AG04449 (cell line): ENCODE data around the gene TTLL10.

Experiments used
- CTCF ChIA-PET: fragments of 350-600 bp; formaldehyde crosslinking; extraction: SDS; loops from one replicate; lab custom pipeline; 2021; ENCODE audit warnings: antibody characterized with exemption; lab: Yijun Ruan, JAX
- POLR2A ChIA-PET: fragments of 400-600, 350-600 bp; formaldehyde crosslinking; extraction: SDS; loops from one replicate; lab custom pipeline; 2020; ENCODE audit warnings: antibody characterized with exemption, inconsistent platforms; lab: Yijun Ruan, JAX
- DNase-seq: peaks from one replicate; pipeline ENCODE4 v3.0.0-alpha.2; 2010; ENCODE audit warnings: low read depth, low spot score
- H3K4me3 ChIP-seq: 2 replicates; pipeline ENCODE4 v1.5.1; 2011; ENCODE audit warnings: low read depth, mild to moderate bottlenecking, control low read depth, low read length
- TF ChIP-seq, protein P1 (sequence below): IDR thresholded peaks from one replicate; pipeline ENCODE4 v1.5.1; 2011; ENCODE audit warnings: mild to moderate bottlenecking, moderate library complexity, low read length, control low read depth, inconsistent platforms; ENCODE audit not compliant: insufficient read depth; ENCODE audit errors: missing control alignments

The TTLL10 gene

DNA sequence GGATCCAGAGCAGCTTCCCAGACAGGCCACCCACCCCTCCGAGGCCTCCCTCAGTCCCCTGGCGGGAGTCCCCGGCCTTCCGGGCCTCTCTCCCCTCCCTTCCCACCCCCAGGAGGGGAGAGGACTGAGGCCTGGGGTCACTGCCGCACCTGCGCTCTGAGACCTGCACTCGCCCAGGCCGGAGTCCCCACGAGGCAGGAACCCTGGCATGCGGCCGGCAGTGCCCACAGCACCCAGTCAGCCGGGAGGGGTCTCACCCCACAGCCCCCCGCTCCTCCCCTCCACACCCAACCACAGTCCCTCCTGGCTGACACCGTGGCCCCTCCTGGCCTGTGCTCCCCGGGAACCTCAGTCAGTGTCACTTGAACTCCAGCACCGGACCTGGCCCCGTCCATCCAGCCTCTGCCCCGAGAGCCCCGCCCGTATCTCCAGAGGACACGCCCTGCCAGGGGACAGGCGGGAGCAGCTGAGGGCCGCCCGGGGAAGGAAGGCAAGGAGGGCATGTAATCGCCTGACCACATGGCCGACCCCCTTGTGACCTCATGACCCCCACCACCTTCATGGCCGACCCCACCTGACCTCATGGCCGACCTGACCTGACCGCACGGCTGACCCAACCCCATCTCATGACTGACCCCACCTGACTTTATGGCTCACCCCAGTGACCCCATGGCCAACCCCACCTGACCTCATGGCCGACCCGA lies 28.7 kb upstream of the TTLL10 start:
- no peak for DNase-seq
- TF ChIP-seq, protein P1, sequence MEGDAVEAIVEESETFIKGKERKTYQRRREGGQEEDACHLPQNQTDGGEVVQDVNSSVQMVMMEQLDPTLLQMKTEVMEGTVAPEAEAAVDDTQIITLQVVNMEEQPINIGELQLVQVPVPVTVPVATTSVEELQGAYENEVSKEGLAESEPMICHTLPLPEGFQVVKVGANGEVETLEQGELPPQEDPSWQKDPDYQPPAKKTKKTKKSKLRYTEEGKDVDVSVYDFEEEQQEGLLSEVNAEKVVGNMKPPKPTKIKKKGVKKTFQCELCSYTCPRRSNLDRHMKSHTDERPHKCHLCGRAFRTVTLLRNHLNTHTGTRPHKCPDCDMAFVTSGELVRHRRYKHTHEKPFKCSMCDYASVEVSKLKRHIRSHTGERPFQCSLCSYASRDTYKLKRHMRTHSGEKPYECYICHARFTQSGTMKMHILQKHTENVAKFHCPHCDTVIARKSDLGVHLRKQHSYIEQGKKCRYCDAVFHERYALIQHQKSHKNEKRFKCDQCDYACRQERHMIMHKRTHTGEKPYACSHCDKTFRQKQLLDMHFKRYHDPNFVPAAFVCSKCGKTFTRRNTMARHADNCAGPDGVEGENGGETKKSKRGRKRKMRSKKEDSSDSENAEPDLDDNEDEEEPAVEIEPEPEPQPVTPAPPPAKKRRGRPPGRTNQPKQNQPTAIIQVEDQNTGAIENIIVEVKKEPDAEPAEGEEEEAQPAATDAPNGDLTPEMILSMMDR = no peak
- POLR2A ChIA-PET = no interaction called here
- CTCF ChIA-PET = no interaction called here
- H3K4me3 ChIP-seq = no peak overlapping the region

DNA sequence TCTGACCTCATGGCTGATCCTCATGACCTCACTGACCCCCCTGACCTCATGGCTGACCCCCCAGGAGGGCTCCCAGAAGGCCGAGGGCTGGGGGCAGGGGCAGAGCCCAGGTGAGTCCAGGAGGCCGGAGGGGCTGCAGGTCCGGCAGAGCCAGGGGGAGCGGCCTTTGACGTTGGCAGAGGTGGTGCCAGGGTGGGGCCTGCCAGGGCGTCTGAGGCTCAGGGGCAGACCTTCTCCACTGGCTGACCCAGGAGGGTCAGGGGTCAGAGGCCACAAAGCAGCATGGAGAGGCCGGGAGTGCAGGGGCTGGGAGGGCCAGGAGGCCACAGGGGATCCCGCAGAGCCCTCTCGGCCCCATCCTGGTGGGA lies 28.1 kb upstream of the TTLL10 start:
- CTCF ChIA-PET = no interaction called here
- DNase-seq = no peak
- no peak overlapping the region for H3K4me3 ChIP-seq
- POLR2A ChIA-PET = no interaction called here
- TF ChIP-seq, protein P1 = no peak

DNA sequence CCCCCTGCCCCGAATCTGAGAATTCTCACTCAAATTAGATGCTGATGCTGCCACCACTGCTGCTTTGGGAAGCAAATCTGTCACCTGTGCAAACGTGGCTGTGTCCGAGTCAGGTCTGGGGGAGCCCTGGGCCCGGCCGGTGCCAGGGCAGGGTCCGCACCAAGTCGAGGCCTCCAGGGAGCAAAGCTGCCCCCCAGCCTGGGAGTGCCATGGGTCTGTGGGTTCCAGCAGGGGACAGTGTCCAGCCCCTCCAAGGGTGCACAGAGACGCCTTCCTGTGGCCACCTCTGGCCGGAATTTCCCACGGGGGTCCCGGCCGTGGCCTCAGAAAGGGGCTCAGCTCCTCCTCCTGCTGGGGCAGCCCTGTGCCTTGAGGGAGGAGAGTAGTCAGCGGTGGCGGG lies 27.7 kb upstream of the TTLL10 start:
- no peak for DNase-seq
- CTCF ChIA-PET = no interaction called here
- POLR2A ChIA-PET = no interaction called here
- no peak overlapping the region for H3K4me3 ChIP-seq
- TF ChIP-seq, protein P1 = no peak

DNA sequence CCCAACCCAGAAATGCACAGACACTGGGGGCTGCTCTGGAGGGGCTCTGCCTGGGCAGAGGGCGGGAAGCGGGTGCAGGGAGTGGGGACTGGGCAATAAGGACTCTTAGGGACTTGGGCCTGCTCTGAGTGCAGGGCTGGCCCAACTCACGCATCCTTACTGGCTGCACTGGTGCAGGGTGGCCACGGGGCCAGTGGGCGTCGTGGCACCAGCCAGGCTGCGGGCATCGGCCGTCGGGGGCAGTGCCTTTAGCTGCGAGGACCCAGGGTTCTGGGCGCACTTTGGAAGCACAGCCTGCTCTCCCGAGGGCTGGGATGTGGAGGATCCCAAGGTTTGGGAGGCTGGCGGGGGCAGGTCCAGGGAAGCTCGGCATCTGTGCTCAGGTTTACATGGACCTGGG lies 27.1 kb upstream of the TTLL10 start:
- DNase-seq = no peak
- POLR2A ChIA-PET = interaction anchor here (0.6 kb wide), 1 partner anchor 95 kb away, joined by 5 read pairs; no protein-coding TSS in a partner anchor
- CTCF ChIA-PET = no interaction called here

DNA sequence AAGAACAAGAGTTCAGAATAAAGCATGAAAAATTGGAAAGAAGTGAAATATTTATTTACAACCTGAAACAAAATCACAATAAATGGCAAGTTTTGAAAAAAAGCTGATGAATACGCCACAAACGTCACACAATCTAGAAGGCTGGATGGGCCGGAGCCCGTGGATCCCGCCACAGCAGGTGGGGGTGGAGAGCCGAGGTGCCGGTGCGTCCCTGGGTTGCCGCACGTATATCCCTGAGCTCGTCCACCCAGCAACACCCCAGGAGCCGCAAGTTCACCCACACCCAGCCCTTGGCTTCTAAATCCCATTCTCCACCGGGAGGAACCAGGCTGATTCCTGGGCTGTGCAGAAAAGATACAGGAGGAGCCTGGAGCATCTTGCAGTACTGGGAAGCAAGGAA lies 25.6 kb upstream of the TTLL10 start:
- TF ChIP-seq, protein P1 = no peak
- ChIA-PET POLR2A (no interaction called here), CTCF (interaction anchor here (1.3 kb wide), 1 partner anchor 26 kb away, joined by 3 read pairs; no protein-coding TSS in a partner anchor)
- no peak for DNase-seq
- no peak overlapping the region for H3K4me3 ChIP-seq

More for the DNA sequence above, 27.1 kb upstream of the TTLL10 start:
- TF ChIP-seq, protein P1 = no peak
- H3K4me3 ChIP-seq = no peak overlapping the region

DNA sequence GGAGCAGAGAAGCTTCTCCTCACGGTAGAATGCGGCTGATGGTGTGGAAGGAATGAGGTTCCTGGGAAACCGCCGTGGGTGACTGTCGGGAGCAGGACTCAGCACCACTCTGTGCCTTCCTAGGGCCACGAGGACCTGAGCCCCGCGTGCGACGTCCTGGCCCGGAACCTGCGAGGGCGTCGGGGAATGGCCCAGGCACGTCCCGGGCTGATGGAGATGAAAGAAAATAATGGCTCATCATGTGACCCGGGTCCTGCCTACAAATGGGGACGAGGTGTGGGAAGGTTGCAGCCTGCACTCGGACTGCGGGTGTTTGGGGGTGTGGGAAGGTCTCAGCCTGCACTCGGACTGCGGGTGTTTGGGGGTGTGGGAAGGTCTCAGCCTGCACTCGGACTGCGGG lies 25.1 kb upstream of the TTLL10 start:
- ChIA-PET POLR2A (no interaction called here), CTCF (interaction anchor here (1.3 kb wide), 1 partner anchor 26 kb away, joined by 3 read pairs; no protein-coding TSS in a partner anchor)
- TF ChIP-seq, protein P1 = no peak
- DNase-seq = no peak
- no peak overlapping the region for H3K4me3 ChIP-seq
